ENCODE results near the gene MMP21.

GRCh38 chr10:125762692-125763648, 12.7 kb downstream of the MMP21 start:
- no peak for TF ChIP-seq CTCF (IDR thresholded peaks at IDR 0.05; ENCODE audit: poor library complexity)
- TF ChIP-seq EZH2 (IDR thresholded peaks at IDR 0.05; ENCODE audit: borderline replicate concordance) = no peak

Data from hepatocyte (in vitro differentiated cells).